ACC112 (cell line): ENCODE results near the gene PEX14.

ENCODE experiments used
- H2AFZ ChIP-seq: fragments of 200-600 bp; sonication (generic); one replicate; pipeline ENCODE4 v1.6.0; 2017; ENCODE audit warnings: antibody characterized with exemption, low read length; ENCODE audit not compliant: unreplicated experiment
- H3K27ac ChIP-seq: fragments of 200-600 bp; sonication (generic); 2 replicates; pipeline ENCODE4 v1.5.1; 2014; ENCODE audit warnings: low read depth, mild to moderate bottlenecking, antibody characterized with exemption, low read length, moderate library complexity
- H3K27me3 ChIP-seq: fragments of 200-600 bp; sonication (generic); 2 replicates; pipeline ENCODE4 v1.6.1; 2014; ENCODE audit warnings: mild to moderate bottlenecking, antibody characterized with exemption, low read length, moderate library complexity, mixed read lengths; ENCODE audit not compliant: insufficient read depth
- H3K36me3 ChIP-seq: fragments of 200-600 bp; sonication (generic); 2 replicates; pipeline ENCODE4 v1.6.1; 2016; ENCODE audit warnings: mild to moderate bottlenecking, antibody characterized with exemption, low read length, moderate library complexity, mixed read lengths; ENCODE audit not compliant: insufficient read depth
- H3K4me1 ChIP-seq: fragments of 200-600 bp; sonication (generic); one replicate; pipeline ENCODE4 v1.6.1; 2016; ENCODE audit warnings: low read length, mixed read lengths; ENCODE audit not compliant: insufficient read depth, unreplicated experiment, control insufficient read depth
- H3K4me3 ChIP-seq: fragments of 200-600 bp; sonication (generic); 2 replicates; pipeline ENCODE4 v1.5.1; 2014; ENCODE audit warnings: mild to moderate bottlenecking, low read depth, low read length
- H3K79me2 ChIP-seq: fragments of 200-600 bp; sonication (generic); one replicate; pipeline ENCODE4 v1.6.0; 2016; ENCODE audit warnings: low read length; ENCODE audit not compliant: control insufficient read depth, unreplicated experiment, insufficient read depth

Gene PEX14

GRCh38 chr1:10677491-10678391 lies 203.0 kb downstream of the PEX14 start:
- H2AFZ ChIP-seq, result no peak overlapping the region
- peaks cover 6% of the 10 kb centered on the region for H3K27me3 ChIP-seq
- H3K36me3 ChIP-seq, result no peaks in the 10 kb centered on the region
- no peaks in the 10 kb centered on the region for H3K4me1 ChIP-seq
- H3K27ac ChIP-seq, result no peak overlapping the region
- no peaks in the 10 kb centered on the region for H3K79me2 ChIP-seq
- no peak overlapping the region for H3K4me3 ChIP-seq

- H3K4me3 ChIP-seq, result no peak overlapping the region
- H3K79me2 ChIP-seq, result no peaks in the 10 kb centered on the region
- no peaks in the 10 kb centered on the region for H3K36me3 ChIP-seq
- no peak overlapping the region for H2AFZ ChIP-seq
- no peaks in the 10 kb centered on the region for H3K4me1 ChIP-seq
- H3K27me3 ChIP-seq, result peaks cover 2% of the 10 kb centered on the region
- no peak overlapping the region for H3K27ac ChIP-seq
Observed at GRCh38 chr1:10678402-10678801, 203.7 kb downstream of the PEX14 start.

GRCh38 chr1:10678852-10679251 lies 204.1 kb downstream of the PEX14 start:
- H2AFZ ChIP-seq, result no peak overlapping the region
- no peaks in the 10 kb centered on the region; the same call in 1 of the 2 replicates for H3K27me3 ChIP-seq
- H3K4me3 ChIP-seq, result no peak overlapping the region
- H3K36me3 ChIP-seq, result no peaks in the 10 kb centered on the region
- no peaks in the 10 kb centered on the region for H3K79me2 ChIP-seq
- H3K27ac ChIP-seq, result no peak overlapping the region
- H3K4me1 ChIP-seq, result no peaks in the 10 kb centered on the region

- H3K36me3 ChIP-seq, result no peaks in the 10 kb centered on the region
- no peaks in the 10 kb centered on the region; the same call in 1 of the 2 replicates for H3K27me3 ChIP-seq
- no peaks in the 10 kb centered on the region for H3K79me2 ChIP-seq
- no peaks in the 10 kb centered on the region for H3K4me1 ChIP-seq
- H3K27ac ChIP-seq, result no peak overlapping the region
- H2AFZ ChIP-seq, result no peak overlapping the region
- no peak overlapping the region for H3K4me3 ChIP-seq
Observed at GRCh38 chr1:10679496-10680220, 204.9 kb downstream of the PEX14 start.
